GM19467 (cell line): ENCODE measurements around the gene ZNF688.

ENCODE experiments used
- ATAC-seq: cut with Tn5 transposase; IDR thresholded peaks from one replicate; pipeline ENCODE4 v1.9.1; 2021; ENCODE audit warnings: mild to moderate bottlenecking, moderate library complexity; ENCODE audit not compliant: unreplicated experiment

The ZNF688 gene

GRCh38 chr16:30521873-30522641, 49.5 kb downstream of the ZNF688 start:
- ATAC-seq, result no peak

- no peak for ATAC-seq
Measured at GRCh38 chr16:30521476-30521872, 50.0 kb downstream of the ZNF688 start.
